GM04503 (cell line): ENCODE data around the gene ZDHHC21.
A peak's percentile ranks its signal among the peaks of the same experiment; 100 is the strongest.
"Not testable (repeated sequence)": the region's sequence is repeated elsewhere in the genome, so short reads cannot be mapped to it uniquely, and the experiment has no call there.

Experiments
- DNase-seq: peaks from one replicate; pipeline ENCODE4 v3.0.0-alpha.2; 2012; ENCODE audit warnings: low read depth

The ZDHHC21 gene

DNA sequence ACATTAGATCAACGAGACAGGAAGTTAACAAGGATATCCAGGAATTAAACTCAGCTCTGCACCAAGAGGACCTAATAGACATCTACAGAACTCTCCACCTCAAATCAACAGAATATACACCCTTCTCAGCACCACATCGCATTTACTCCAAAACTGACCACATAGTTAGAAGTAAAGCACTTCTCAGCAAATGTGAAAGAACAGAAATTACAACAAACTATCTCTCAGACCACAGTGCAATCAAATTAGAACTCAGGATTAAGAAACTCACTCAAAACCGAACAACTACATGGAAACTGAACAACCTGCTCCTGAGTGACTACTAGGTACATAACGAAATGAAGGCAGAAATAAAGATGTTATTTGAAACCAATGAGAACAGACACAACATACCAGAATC lies 10.6 kb downstream of the ZDHHC21 start:
- not testable (repeated sequence) for DNase-seq

DNA sequence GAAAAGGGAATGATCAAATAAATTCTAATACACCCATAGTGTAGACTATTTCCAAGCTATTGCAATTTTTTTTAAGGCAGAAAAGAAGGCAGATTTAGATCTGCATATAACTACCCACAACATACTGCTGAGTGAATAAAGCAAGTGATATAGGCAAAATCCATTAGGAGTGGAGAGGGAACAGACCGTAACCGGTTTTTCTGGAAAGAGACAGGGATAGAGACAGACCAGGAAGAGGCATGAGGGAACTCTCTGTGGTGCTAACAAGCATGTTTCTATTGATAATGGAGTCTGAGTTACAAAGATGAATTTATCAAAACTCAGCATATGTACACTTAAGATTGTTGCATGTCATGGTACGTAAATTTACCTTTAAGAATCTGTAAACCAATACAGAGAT lies 14.5 kb downstream of the ZDHHC21 start:
- no peak for DNase-seq

DNA sequence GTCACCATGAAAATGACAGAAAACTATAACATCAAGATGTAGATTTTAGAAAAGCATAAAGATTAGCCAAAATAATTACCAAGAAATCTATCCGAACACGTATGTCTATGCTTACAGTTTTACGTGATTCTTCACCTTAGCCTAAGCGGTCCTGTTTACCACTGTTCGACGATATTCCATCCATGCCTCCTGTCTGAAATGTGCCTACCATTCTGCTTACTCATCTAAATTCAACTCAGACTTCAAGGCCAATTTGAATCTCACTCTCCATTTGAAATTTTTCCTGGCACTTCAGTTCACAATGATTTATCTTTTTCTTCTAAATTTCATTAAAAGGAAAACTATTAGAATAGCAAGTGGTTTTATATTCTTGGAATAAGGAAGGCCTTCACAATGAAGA lies 15.4 kb downstream of the ZDHHC21 start:
- DNase-seq: no peak

DNA sequence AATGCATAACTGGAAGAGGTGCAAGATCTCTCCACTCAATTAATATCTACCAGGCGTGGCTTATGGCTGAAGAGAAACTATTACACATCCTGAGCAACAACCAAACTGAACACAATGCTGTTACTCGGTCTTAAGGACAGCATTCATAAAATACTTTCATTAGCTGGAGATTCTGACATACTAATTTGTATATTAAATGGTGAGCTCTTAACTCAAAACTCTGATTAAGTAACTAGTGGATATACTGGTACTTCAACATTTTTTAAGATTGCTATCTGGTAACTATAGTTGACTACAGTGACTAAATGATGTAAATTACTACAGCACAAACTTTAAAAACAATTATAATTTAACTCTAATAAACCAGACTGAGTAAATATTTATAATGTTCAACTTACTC lies 15.8 kb downstream of the ZDHHC21 start:
- no peak for DNase-seq

DNA sequence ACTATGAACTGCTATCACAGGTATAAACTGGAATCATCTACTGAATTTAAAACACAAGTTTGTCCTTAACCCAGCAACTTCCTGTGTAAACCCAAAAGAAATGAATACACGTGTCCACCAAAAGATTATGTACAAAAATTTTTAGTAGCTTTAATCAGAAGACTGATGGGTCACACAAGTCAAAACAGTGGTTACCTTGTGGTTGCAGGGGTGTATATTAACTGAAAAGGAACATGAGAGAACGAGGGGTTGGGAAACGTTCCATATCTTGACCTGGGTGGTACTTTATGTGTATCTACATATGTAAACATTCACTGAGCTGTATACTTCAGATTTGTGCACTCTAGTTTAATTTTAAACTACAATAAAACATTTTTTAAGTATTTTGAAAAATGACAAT lies 18.6 kb downstream of the ZDHHC21 start:
- DNase-seq: no peak

DNA sequence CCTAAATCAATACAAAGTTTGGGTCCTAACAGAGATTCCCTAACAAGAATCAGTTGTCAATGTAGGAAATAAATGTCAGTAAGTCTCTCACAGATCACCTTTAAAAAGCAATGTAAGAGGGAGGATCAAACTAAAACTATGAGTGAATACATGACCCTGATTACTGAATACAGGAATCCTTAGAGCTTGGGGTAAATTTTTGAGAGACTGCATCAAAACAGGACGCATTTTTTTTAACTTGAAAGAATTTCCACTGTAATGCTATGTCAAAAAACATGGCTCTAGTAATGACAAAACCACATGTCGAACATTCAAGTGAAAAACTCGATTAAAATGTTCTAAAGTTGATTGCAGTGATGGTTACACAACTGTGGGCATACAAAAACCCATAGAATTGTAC lies 21.9 kb downstream of the ZDHHC21 start:
- no peak for DNase-seq

DNA sequence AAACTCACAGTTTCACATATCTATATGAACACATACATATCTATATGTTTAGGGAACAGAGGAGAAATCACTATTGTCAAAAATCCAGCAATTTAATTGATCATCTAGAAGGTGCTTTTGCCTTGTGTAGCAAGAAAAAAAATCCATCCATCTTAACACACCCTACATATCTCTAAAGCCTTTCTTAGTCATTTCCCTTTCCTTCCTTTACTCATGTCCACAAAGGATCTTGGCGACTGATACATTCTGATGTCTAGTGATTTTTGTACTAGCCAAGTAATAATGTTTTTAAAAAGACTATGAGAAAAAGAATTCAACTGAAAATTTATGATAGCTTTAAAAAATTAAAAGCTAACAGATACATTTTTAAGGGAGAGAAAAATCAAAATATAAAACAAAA lies 22.5 kb downstream of the ZDHHC21 start:
- DNase-seq: no peak

DNA sequence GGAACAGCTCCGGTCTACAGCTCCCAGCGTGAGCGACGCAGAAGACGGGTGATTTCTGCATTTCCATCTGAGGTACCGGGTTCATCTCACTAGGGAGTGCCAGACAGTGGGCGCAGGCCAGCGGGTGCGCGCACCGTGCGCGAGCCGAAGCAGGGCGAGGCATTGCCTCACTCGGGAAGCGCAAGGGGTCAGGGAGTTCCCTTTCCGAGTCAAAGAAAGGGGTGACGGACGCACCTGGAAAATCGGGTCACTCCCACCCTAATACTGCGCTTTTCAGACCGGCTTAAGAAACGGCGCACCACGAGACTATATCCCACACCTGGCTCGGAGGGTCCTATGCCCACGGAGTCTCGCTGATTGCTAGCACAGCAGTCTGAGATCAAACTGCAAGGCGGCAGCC lies 29.2 kb downstream of the ZDHHC21 start:
- not testable (repeated sequence) for DNase-seq

DNA sequence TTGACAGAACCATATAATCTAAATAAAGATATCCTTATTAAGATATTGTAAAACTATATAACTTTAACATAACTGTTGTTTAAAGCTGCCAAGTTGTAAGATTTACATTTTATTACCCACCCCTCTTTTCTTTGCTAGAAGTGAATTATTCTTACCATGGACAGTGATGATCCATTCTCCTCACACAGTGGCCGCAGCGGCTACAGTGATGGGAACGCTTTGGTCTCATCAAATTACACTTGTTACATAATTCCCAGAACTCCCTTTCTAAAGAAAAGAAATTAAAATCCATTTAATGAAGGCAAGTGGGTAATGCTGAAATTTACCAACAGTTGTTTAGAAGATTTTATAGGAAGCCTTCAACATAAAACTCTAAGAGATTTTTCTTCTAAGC lies 31.2 kb downstream of the ZDHHC21 start:
- DNase-seq: no peak

DNA sequence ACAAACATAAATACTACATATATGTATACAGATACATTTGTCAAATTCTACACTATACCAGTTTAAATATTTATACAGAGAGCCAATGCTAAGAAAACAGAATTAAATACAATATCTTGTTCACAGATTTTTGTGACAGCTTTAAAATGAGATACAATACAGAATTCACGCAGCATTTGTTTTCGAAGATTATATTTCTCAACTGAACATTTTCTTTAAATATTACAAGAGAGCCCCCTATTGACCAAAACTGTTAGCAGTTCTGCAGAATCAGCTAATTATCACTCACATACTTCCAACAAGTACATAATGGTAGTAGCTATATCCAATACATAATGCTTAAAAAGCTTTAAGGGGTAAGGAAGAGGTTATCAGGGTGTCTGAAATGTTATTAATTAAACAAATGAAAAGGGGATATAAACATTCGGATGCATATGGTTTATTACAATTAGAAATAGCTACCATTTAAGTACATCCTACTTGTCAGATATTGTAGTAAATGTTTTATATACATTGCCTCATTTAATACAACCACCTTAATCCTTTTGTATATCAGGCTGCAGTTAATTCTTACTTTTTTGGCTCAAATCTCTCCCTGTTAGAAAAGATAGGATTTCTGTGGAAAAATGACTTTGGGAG lies 31.7 kb downstream of the ZDHHC21 start:
- no peak for DNase-seq

DNA sequence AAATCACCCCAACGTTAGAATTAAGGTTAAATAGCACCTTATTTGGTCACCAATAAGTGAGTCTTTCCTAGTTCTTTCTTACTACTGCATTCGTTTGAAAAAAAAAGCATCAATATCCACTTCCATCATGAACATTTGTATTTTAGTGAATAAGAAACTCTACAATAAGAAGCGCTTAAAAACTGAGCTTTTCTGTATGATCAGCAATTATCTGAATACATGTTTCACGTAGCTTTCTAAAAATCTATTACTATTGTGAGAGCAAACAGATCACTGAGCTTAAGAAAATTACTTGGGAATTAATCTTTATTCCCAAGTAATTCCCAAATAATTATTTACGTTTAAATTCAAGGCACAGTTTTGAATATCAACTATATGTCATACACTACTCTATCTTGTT lies 32.5 kb downstream of the ZDHHC21 start:
- no peak for DNase-seq

DNA sequence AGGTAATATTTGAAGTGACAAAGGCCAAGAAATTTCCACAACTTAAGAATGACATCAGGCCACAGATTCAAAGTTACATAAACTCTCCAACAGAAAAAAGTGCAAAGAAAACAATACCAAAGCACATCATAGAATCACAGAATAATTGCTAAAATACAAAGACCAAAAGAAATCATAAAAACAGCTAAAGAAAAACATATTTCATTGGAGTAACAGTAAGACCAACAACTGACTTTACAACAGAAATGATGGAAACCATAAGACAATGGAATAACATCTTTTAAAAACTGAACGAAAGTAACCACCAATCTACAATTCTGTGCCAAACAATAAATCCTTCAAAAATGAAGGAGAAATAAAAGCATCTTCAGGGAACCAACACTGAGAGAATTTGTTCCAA lies 38.3 kb downstream of the ZDHHC21 start:
- DNase-seq: no peak

DNA sequence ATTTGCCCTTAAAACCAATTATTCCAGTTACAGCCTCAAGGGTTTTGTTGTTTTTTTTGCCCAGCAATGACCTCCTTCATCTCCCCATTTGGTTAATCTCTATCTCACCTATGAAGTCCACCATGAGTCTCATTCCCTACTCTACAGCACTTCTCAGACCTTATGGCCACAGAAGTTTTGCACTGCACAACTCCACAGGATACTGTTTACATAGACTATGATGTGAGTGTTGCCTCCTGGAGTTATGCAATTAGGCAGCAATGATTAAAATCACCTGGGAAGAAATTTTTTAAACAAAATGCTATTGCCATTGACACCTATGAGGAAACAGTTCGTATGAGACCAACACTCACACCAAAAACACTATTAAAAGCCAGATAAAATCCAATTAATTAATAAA lies 39.7 kb downstream of the ZDHHC21 start:
- DNase-seq: no peak

DNA sequence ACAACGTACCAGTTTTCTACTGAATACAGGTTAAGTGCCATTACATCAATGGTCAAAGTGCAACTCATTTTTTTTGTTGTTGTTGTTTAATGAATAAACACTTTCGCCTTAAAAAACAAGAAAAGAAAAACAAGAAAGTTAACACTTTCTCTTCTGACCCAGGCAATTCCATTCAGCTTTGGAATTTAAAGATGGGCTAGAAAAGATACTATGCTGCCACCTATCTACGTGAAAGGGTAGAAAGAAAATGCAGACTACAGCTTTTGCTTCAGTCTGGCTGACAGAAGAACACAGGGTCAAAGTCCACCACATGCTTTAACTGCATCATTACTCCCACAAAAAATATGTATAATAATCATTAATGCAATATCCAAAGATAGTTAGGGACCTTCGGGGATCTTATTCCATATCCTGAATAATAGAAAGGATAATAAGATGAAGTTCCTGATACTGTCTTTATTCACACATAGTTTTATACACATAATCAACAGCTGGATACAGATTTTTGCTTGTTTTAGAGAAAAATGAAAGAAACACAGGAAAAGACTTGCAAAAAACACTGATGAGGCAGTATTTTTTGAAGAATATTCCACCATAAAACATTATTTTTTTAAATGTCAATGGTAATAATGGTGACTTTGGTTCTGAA lies 40.4 kb downstream of the ZDHHC21 start:
- DNase-seq: no peak

DNA sequence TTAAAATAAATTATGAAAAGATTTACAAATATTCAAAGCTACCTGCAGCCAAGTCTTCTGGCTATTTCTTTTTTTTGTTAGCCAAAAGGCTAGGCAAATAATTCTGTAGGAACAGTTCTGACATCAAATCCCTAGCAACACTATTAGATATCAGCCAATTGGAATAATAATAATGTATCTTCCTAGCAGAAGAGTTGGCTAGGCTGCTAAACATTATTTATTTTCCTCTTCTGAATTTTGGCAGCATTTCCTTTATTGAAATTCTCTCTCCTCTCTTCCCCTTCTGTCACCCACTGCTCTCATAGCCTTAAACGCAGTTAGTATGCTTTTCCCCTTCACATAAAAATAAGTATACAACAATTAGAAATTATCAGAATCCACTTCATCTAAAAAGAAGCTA lies 42.6 kb downstream of the ZDHHC21 start:
- no peak for DNase-seq

DNA sequence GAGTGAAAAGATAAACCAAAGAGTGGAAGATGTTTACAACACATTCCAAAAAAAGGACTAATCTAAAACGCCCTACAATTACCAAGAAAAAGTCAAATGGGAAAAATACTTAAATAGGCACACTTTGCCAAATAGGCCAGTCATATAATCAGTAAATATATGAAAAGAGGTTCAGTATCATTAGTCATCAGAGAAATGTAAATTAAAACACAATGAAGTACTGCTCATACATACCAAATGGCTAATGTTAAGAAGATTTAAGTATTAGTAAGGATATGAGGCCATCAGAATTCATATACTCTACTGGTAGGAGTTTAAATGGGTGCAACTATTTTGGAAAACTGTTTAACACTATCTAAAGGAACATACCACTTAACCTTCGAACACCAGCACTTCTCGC lies 47.6 kb downstream of the ZDHHC21 start:
- no peak for DNase-seq

DNA sequence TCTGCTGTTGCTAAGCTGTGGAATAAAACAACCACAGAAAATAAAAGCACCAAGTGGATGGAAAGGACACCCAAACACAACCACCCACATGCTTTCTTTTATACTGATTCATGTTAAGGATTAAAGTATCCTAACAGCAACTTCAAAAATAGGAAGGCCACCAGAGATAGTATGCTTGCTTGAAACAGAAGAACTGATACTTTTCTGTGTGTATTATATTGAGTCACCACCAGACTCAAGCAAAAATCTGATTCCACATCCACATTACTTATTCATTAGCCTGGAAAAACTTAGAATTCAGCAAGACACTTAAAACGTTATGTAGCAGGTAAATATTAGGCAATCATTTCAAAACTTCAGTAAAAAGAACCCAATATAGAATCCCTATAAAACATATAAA lies 52.3 kb downstream of the ZDHHC21 start:
- no peak for DNase-seq

DNA sequence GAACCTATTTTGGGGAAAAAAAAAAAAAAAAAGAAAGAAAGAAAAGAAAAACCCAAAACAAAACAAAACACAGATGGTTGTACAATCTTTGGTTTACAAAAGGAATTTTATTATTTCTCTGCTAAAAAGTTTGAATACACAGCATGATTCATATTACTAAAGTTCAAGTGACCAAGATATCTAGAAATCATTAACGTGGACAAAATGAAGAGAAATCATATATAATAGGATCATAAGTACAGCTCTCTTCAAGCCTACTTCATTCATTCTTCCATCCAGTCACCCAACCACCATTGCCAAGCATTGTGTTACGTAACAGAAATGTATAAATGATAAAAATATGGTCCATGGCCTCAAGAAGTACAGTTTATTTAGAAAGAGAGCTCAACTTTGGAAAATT lies 52.9 kb downstream of the ZDHHC21 start:
- DNase-seq: no peak

DNA sequence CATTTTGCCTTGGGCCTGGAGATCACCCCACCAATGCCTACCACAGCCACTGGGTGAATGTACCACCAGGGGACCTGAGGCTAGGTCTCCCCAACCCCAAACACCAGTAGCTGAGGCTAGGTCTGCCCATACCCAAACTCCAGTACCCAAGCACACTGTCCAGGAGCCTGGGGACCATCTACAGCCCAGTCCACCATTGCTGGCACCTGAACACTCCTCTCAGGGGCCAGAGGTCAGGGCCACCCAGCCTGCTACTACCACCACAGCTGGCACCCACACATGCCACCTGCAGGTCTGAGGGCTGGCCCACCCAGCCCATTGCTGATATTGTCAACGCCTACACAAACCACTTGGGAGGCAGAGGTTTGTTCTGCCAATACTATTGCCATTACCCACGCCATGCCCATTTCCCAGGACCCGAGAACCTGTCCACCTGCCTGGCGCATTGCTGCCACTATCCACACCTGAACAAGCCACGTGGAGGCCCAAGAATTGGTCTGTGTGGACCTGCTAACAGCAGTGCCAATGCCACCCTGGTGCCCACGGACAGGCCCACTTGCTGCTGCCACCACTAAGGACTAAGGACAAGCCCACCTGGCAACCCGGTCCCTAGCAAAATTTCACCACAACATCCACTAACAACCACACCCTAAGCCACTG lies 59.2 kb downstream of the ZDHHC21 start:
- no peak for DNase-seq

DNA sequence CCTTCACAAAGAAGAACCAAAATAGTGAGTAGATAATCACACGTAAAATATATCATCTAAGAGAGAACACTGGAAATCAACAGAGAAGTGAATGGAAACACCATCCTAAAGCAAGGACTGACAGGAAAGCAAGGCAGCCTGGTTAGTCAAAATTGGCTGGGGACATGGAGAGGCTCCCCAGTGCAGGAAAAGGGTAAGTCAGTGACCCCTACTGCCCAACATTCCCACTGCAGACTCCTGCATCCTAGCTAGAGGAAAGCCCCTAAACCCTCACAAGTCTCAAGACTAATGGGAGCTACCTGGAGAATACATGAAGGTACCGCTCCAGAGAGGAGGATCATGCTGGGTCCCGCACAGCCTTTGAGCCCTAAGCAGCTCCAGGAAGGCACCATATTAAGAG lies 60.1 kb downstream of the ZDHHC21 start:
- no peak for DNase-seq

DNA sequence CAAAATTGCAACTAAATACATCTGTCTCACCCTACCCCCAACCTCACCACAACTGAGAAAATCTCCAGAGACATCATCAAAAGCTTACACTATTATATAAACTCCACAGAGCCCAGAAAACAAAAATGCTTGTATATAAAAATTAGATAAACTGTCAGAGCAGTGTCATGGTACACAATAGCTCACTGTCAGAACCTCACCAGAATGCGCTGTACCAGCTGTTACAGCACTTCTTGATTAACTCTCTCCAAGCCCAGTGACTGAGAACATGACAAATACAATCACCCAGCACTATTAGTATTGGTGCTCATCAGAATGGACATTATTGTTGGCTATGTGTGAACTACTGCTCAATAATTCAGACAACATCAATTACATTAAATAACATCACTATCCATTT lies 65.7 kb downstream of the ZDHHC21 start:
- DNase-seq: no peak

DNA sequence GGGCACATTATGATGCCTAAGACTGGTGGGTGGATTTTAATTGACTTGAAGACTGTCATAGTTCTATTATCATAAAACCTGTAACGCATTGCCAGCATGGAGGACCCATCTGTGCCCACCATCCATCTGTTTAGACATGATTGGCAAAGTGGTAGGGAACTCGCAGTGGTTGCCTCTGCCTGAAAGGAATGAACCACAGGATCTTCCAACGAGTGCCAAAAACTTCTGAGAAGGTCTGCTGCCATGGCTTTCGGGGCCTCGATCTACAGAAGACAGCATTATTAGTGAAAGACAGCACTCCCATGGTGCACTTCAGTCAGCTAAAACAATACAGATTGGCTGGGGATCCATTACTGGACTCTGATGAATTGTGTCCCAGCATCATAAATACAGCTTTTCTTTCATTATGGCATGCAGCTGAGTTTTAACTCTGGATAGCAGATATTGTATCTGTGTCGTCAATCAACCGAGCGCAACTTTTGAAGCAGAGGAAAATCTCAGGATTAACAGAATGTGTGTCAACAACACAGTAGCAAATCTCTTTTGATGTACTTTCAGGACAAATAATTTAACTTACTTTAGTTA lies 74.3 kb downstream of the ZDHHC21 start:
- no peak for DNase-seq

DNA sequence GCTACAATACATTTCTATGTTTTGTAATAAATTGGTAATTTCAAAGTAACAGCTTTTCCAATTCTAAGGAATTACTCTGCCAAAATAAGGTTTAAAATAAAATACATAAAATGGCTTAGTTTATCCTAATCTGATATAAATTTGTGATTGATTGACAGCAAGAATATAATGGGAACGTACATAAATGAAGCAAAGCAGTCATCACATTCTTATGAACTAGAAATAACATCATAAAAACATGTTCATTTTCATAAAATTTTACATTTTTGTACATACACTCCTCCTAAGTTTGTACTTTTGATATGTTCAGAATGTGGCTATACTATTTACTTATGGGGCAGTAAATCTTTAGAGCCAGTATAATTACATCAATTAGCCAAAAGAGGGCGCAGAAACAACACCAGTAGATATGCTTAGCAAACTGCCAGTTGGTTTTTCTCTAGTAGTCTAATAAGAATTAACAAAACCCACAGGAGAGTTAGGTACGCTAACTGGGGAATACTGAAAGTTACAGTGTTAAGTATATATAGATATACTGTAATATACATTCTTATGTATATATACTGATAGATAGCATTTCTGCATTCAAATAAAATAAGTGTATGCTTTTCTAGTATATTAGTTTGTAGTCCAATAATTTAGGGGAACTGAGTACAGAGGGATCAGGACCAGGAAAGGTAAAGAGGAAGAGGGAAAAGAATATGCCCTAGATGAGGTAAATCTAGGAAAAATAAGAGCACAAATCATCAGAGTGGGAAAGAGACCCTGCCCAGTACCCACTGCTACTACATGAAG lies 76.8 kb downstream of the ZDHHC21 start:
- DNase-seq: peak; percentile 13
